ENCODE results near the gene RAB8A. TPM values are rescaled to one million over a fixed set of nuclear protein-coding genes. Genes with fewer than 3 reads are reported as not detected.

RAB8A gene
- total RNA-seq, 1 experiment from 2014 or later: 74.0 TPM

DNA sequence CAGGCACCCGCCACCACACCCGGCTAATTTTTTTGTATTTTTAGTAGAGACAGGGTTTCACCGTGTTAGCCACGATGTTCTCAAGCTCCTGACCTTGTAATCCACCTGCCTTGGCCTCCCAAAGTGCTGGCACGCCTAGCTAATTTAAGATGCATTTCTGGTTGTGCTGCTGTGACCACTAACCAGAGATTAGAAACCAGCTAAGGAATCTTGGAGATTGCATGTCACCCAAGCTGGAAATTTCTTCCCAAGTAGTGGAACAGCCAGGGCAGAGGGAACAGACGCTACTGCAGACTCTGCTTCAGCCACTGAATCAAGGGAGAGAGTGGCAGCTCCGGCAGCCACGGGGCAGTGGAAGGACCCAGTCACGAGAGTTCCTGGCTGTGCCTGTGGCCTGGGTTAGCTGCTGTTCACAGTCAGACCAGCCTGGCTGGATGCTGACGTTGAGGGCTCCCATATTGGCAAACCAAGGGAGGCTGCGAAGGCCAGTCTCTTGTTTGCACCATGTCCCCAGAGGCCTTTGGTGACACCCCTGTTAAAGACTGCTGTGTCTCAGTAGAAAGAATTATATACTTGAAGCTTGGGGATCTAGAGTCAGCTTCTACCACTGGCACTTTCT, 27.5 kb upstream of the RAB8A start:
- DNase-seq (ENCODE audit: low spot score) (no peak), ATAC-seq (no peak)
- no peaks in the 10 kb centered on the region for H3K27me3 Mint-ChIP-seq (ENCODE audit: low read depth)
- no peak overlapping the region for H3K27ac Mint-ChIP-seq
- POLR2A ChIA-PET: interaction anchor here (0.7 to 1.5 kb wide), 5 partner anchors 8 to 58 kb away, joined by 3 to 9 read pairs (median 3); partner anchors contain the start of genes RAB8A and TPM4
- no peak overlapping the region for H3K4me3 Mint-ChIP-seq
- CTCF ChIA-PET: interaction anchor here (0.6 to 2.3 kb wide), 4 partner anchors 22 to 990 kb away, joined by 3 to 9 read pairs (median 3); no protein-coding TSS in a partner anchor
- peaks cover 75% of the 10 kb centered on the region for H3K36me3 Mint-ChIP-seq
- no peak for TF ChIP-seq GTF2I (CRISPR knock-in tag; conservative IDR thresholded peaks at IDR 0.05)
- TF ChIP-seq, protein P1, sequence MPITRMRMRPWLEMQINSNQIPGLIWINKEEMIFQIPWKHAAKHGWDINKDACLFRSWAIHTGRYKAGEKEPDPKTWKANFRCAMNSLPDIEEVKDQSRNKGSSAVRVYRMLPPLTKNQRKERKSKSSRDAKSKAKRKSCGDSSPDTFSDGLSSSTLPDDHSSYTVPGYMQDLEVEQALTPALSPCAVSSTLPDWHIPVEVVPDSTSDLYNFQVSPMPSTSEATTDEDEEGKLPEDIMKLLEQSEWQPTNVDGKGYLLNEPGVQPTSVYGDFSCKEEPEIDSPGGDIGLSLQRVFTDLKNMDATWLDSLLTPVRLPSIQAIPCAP (CRISPR knock-in tag; IDR thresholded peaks at IDR 0.05): no peak
- peaks cover 18% of the 10 kb centered on the region for H3K4me1 Mint-ChIP-seq
- H3K9me3 Mint-ChIP-seq: no peaks in the 10 kb centered on the region

DNA sequence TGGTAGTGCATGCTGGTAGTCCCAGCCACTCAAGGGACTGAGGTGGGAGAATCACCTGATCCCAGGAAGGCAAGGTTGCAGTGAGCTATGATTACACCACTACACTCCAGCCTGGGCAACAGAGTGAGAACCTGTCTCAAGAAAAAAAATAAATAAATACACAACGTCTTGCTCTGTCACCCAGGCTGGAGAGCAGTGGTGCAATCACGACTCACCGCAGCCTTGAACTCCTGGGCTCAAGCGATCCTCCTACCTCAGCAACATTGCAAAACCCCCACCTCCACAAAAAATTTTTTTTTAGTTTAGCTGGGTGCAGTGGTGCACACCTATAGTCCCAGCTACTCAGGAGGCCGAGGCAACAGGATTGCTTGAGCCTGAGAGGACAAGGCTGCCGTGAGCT, 26.6 kb upstream of the RAB8A start:
- ChIA-PET CTCF (interaction anchor here (1.0 to 2.3 kb wide), 3 partner anchors 23 to 44 kb away, joined by 3 to 9 read pairs (median 3); no protein-coding TSS in a partner anchor), POLR2A (interaction anchor here (0.8 to 1.1 kb wide), 3 partner anchors 9 to 11 kb away, joined by 3 read pairs; partner anchors contain the start of gene TPM4)
- DNase-seq (ENCODE audit: low spot score): no peak
- no peaks in the 10 kb centered on the region for H3K27me3 Mint-ChIP-seq (ENCODE audit: low read depth)
- ATAC-seq: no peak
- H3K4me3 Mint-ChIP-seq: no peak overlapping the region
- peaks cover 8% of the 10 kb centered on the region for H3K4me1 Mint-ChIP-seq
- H3K36me3 Mint-ChIP-seq: peaks cover 85% of the 10 kb centered on the region
- no peak overlapping the region for H3K27ac Mint-ChIP-seq
- H3K9me3 Mint-ChIP-seq: no peaks in the 10 kb centered on the region
- TF ChIP-seq ZNF317 (CRISPR knock-in tag; IDR thresholded peaks at IDR 0.05; ENCODE audit: borderline replicate concordance, low read depth): no peak
- TF ChIP-seq NR3C1 (CRISPR knock-in tag; conservative IDR thresholded peaks at IDR 0.05; ENCODE audit: low read depth): no peak
- TF ChIP-seq, protein P2, sequence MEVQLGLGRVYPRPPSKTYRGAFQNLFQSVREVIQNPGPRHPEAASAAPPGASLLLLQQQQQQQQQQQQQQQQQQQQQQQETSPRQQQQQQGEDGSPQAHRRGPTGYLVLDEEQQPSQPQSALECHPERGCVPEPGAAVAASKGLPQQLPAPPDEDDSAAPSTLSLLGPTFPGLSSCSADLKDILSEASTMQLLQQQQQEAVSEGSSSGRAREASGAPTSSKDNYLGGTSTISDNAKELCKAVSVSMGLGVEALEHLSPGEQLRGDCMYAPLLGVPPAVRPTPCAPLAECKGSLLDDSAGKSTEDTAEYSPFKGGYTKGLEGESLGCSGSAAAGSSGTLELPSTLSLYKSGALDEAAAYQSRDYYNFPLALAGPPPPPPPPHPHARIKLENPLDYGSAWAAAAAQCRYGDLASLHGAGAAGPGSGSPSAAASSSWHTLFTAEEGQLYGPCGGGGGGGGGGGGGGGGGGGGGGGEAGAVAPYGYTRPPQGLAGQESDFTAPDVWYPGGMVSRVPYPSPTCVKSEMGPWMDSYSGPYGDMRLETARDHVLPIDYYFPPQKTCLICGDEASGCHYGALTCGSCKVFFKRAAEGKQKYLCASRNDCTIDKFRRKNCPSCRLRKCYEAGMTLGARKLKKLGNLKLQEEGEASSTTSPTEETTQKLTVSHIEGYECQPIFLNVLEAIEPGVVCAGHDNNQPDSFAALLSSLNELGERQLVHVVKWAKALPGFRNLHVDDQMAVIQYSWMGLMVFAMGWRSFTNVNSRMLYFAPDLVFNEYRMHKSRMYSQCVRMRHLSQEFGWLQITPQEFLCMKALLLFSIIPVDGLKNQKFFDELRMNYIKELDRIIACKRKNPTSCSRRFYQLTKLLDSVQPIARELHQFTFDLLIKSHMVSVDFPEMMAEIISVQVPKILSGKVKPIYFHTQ (CRISPR knock-in tag; IDR thresholded peaks at IDR 0.05): no peak
- TF ChIP-seq GTF2I (CRISPR knock-in tag; conservative IDR thresholded peaks at IDR 0.05): no peak
- TF ChIP-seq, protein P1 (CRISPR knock-in tag; IDR thresholded peaks at IDR 0.05): no peak
- no peak for TF ChIP-seq TP53 (CRISPR knock-in tag; IDR thresholded peaks at IDR 0.05)
- no peak for TF ChIP-seq TCF7 (CRISPR knock-in tag; IDR thresholded peaks at IDR 0.05; ENCODE audit: low read depth)
- no peak for TF ChIP-seq MYBL2 (CRISPR knock-in tag; IDR thresholded peaks at IDR 0.05)
- TF ChIP-seq ATF1 (CRISPR knock-in tag; IDR thresholded peaks at IDR 0.05): no peak
- TF ChIP-seq, protein P3, sequence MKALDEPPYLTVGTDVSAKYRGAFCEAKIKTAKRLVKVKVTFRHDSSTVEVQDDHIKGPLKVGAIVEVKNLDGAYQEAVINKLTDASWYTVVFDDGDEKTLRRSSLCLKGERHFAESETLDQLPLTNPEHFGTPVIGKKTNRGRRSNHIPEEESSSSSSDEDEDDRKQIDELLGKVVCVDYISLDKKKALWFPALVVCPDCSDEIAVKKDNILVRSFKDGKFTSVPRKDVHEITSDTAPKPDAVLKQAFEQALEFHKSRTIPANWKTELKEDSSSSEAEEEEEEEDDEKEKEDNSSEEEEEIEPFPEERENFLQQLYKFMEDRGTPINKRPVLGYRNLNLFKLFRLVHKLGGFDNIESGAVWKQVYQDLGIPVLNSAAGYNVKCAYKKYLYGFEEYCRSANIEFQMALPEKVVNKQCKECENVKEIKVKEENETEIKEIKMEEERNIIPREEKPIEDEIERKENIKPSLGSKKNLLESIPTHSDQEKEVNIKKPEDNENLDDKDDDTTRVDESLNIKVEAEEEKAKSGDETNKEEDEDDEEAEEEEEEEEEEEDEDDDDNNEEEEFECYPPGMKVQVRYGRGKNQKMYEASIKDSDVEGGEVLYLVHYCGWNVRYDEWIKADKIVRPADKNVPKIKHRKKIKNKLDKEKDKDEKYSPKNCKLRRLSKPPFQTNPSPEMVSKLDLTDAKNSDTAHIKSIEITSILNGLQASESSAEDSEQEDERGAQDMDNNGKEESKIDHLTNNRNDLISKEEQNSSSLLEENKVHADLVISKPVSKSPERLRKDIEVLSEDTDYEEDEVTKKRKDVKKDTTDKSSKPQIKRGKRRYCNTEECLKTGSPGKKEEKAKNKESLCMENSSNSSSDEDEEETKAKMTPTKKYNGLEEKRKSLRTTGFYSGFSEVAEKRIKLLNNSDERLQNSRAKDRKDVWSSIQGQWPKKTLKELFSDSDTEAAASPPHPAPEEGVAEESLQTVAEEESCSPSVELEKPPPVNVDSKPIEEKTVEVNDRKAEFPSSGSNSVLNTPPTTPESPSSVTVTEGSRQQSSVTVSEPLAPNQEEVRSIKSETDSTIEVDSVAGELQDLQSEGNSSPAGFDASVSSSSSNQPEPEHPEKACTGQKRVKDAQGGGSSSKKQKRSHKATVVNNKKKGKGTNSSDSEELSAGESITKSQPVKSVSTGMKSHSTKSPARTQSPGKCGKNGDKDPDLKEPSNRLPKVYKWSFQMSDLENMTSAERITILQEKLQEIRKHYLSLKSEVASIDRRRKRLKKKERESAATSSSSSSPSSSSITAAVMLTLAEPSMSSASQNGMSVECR (CRISPR knock-in tag; IDR thresholded peaks at IDR 0.05; ENCODE audit: borderline replicate concordance): no peak
- TF ChIP-seq, protein P4, sequence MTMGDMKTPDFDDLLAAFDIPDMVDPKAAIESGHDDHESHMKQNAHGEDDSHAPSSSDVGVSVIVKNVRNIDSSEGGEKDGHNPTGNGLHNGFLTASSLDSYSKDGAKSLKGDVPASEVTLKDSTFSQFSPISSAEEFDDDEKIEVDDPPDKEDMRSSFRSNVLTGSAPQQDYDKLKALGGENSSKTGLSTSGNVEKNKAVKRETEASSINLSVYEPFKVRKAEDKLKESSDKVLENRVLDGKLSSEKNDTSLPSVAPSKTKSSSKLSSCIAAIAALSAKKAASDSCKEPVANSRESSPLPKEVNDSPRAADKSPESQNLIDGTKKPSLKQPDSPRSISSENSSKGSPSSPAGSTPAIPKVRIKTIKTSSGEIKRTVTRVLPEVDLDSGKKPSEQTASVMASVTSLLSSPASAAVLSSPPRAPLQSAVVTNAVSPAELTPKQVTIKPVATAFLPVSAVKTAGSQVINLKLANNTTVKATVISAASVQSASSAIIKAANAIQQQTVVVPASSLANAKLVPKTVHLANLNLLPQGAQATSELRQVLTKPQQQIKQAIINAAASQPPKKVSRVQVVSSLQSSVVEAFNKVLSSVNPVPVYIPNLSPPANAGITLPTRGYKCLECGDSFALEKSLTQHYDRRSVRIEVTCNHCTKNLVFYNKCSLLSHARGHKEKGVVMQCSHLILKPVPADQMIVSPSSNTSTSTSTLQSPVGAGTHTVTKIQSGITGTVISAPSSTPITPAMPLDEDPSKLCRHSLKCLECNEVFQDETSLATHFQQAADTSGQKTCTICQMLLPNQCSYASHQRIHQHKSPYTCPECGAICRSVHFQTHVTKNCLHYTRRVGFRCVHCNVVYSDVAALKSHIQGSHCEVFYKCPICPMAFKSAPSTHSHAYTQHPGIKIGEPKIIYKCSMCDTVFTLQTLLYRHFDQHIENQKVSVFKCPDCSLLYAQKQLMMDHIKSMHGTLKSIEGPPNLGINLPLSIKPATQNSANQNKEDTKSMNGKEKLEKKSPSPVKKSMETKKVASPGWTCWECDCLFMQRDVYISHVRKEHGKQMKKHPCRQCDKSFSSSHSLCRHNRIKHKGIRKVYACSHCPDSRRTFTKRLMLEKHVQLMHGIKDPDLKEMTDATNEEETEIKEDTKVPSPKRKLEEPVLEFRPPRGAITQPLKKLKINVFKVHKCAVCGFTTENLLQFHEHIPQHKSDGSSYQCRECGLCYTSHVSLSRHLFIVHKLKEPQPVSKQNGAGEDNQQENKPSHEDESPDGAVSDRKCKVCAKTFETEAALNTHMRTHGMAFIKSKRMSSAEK (CRISPR knock-in tag; IDR thresholded peaks at IDR 0.05; ENCODE audit: borderline replicate concordance): no peak
- TF ChIP-seq ZNF396 (CRISPR knock-in tag; IDR thresholded peaks at IDR 0.05; ENCODE audit: borderline replicate concordance): no peak
- no peak for TF ChIP-seq SMAD3 (CRISPR knock-in tag; IDR thresholded peaks at IDR 0.05; ENCODE audit: borderline replicate concordance)
- TF ChIP-seq SP1 (CRISPR knock-in tag; conservative IDR thresholded peaks at IDR 0.05): no peak
- TF ChIP-seq, protein P5, sequence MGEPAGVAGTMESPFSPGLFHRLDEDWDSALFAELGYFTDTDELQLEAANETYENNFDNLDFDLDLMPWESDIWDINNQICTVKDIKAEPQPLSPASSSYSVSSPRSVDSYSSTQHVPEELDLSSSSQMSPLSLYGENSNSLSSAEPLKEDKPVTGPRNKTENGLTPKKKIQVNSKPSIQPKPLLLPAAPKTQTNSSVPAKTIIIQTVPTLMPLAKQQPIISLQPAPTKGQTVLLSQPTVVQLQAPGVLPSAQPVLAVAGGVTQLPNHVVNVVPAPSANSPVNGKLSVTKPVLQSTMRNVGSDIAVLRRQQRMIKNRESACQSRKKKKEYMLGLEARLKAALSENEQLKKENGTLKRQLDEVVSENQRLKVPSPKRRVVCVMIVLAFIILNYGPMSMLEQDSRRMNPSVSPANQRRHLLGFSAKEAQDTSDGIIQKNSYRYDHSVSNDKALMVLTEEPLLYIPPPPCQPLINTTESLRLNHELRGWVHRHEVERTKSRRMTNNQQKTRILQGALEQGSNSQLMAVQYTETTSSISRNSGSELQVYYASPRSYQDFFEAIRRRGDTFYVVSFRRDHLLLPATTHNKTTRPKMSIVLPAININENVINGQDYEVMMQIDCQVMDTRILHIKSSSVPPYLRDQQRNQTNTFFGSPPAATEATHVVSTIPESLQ (CRISPR knock-in tag; IDR thresholded peaks at IDR 0.05): no peak
- TF ChIP-seq KAT7 (CRISPR knock-in tag; IDR thresholded peaks at IDR 0.05; ENCODE audit: borderline replicate concordance): no peak
- TF ChIP-seq, protein P6, sequence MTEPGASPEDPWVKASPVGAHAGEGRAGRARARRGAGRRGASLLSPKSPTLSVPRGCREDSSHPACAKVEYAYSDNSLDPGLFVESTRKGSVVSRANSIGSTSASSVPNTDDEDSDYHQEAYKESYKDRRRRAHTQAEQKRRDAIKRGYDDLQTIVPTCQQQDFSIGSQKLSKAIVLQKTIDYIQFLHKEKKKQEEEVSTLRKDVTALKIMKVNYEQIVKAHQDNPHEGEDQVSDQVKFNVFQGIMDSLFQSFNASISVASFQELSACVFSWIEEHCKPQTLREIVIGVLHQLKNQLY (CRISPR knock-in tag; IDR thresholded peaks at IDR 0.05): no peak

Data from WTC11 (cell line).